NCI-H345 treated with DMSO at 0.1 percent for 48 hours (cell line): ENCODE data around the gene LCK.

Source experiments
- DNase-seq: peaks from one replicate; lab custom pipeline; 2025; ENCODE audit not compliant: unreplicated experiment; lab: John Stamatoyannopoulos, UW

The LCK gene

DNA sequence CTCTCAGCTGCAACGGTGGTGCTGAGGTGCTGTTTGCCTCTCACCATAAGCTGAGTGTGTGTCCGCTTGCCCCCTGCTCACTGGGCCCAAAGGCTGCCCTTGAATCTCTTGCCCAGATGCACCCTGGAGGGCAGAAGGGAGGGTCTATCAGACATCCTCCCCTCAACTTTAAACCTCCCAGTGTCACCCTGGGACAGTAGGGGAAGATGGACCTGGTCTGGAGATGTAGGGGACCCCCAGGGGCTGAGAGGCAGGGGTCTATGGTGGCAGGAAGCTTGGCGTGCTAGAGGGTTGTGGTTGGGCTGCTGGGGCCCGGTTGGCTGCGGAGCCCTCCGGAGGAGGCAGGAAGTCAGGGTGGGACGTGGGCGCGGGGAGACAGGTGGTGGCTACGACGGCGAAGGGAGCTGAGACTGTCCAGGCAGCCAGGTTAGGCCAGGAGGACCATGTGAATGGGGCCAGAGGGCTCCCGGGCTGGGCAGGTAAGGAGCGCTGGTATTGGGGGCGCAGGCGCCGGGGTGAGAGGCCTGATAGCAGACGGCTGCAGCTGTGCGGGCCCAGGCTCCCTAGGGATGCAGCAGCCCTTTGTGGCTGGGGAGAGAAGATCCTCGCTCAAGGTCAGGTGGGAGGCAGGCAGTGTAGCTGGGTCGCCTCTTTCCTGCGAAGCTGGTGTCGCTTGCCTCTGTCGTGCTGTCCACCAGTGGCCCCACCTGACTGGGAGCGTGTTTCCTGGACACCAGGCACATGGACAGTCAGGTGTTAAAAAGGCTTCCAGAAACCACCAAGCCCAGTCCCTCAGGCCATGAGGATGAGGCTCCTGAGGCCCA lies at the start of gene LCK:
Gene LCK, plus strand, starts transcription at position 373 of the 824 bp plus-strand sequence. CDS start 23,065 bp downstream, outside the sequence.
- no peak for DNase-seq

DNA sequence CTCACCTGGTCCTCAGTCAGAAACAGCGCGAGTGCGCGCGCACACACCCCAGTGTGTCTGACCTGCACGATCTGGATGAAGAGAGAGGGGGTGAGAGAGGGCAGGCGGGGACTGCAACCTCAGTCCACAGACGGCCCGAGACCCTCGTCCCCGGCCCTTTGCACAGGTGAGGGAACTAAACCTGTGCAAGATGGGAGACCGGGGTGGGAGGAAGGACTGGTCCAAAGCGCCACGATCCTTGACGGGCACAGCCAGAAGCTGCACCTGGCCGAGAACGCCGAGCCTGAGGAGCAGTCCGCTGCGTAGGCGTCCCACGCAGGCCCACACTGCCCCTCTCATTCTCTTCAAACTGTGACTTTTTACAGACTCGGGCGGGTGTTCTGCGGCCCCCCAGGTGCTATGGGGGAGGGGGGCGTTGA lies 46.1 kb upstream of the LCK start:
- DNase-seq = no peak

DNA sequence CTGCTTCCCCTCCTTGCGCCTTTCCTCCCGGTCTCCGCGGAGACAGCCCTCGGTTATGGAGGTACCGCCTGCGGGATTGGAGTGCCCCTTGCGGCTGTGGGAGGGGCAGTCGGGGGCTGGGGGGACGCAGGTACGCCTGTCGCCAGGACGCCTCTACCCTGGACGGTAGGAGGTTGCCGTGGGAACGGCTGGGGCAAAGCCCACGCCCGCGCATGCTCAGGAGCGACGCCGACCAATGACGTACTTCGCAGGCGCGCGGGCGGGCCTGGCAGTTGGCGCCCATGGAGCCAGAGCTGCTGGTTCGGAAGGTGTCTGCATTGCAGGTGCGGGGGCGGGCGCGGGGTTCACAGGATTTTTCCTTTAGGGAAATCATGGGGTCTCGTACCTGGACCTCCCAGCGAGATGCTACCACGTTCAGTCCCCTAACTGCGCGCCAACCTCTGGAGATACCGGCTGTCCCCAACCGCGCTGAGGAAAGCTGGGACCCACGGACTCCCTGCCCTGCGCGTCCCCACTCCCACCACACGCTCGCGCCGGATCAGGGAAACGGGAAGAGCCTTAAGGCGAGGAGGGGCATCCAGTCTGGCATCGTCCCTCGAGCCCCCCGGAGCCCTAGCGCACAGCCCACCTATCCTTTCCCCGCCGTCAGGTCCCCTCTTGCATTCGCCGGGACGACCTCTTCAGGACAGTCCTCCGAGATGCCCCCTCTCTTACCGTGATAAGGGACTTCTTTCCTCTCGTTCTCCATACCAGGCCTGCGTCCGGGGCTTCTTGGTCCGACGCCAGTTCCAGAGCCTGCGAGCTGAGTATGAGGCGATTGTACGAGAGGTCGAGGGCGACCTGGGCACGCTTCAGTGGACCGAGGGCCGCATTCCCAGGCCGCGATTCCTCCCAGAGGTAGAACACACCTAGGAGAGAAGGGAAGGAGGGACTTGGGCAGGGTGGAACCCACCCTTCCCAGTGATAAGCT lies 45.4 kb upstream of the LCK start, which contains the start of gene IQCC:
Gene IQCC, plus strand, starts transcription at position 271 of the 970 bp plus-strand sequence. Its CDS starts 11 bp downstream, at position 282.
- DNase-seq = peak; percentile 84

DNA sequence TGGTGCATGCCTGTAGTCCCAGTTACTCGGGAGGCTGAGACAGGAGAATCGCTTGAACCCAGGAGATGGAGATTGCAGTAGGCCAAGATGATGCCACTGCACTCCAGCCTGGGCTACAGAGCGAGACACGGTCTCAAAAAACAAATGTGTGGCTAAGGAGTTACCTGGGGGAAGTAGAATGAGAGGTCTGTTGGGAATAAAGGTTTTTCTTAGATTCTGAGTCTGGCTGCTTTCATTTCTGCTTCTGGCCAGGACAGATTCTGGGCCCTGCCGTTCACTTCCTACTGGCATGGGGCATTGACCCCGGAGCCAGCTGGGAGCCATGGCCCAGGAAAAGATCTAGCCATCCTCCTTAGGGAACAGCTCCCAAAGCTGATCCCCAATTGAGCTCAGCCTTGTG lies 42.6 kb upstream of the LCK start:
- no peak for DNase-seq

DNA sequence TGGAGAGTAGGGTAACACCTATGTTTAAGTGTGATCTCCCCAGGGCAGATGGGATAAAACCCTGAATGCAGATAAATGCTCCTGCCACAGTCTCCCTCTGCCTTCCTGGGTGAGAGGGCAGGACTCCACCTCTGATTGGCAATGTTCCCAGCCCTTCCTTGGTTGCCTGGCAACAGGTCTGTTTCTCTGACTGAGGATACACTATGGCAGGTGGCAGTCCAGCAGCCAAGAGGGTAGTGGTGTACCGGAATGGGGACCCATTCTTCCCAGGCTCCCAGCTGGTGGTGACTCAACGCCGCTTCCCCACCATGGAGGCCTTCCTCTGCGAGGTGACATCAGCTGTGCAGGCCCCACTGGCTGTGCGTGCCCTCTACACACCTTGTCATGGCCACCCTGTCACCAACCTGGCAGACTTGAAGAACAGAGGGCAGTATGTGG lies 42.2 kb upstream of the LCK start, which contains the start of gene DCDC2B:
Gene DCDC2B, plus strand, starts transcription at position 199 of the 438 bp plus-strand sequence. Its CDS starts 5 bp downstream, at position 204.
- peak; percentile 66 for DNase-seq

DNA sequence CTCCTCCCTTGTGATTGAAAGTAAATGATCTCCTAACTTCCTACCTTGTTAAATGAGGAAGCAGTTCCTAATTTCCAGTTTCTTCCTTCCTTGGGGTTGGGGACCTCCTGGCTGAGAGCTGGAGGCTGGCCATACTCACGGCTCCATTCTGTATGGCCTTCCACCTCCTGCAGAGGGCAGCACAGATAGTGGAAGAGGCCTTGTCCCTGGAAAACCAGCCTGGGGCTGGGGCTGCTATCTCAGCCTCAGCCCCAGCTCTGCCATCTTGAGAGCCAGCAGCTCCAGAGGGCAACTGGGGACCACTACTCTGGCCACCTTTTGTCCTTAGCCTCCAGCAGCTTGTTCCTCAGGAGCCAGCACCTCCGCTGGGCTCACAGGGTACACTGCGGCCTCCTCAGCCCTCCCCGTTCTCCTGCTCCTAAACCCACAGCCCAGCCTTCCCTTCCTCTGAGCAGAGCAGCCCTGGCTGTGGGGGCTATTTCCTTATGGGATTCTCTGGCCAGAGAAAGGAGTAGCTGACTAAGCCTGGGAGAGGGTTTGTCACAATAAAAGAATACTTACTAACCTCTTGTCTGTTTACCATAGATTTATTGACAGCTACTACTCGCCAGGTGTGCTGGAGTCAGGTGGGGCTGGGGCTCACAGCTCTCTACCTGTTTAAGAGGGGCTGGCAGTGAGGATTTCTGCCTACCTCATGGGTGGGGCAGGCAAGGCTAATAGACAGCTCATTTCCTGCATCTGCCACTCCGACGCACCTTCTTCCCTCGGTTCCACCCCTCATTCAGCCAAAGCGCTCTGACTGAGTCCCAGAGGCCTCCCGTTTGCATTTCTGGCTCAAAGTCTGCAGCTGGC lies 35.2 kb upstream of the LCK start:
- peak; percentile 18 for DNase-seq

DNA sequence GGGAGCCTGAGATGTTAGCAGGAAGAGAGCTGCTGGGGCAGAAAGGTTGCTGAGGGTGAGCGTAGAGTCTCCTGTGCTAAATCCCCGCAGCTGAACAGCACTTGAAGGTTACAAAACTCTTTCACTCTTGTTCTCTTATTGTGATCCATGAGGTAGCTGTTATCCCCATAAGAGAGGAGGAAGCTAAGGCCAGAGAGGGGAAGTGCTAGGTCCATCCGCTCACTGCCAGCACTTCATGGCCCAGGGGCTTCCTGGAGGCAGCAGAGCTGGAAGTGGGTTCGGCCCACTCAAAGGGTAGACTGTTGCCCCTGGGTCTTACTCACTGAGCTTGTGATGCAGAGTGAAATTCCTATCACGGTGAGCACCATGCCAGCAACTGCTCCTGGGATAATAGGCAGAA lies 34.5 kb upstream of the LCK start:
- DNase-seq = no peak

DNA sequence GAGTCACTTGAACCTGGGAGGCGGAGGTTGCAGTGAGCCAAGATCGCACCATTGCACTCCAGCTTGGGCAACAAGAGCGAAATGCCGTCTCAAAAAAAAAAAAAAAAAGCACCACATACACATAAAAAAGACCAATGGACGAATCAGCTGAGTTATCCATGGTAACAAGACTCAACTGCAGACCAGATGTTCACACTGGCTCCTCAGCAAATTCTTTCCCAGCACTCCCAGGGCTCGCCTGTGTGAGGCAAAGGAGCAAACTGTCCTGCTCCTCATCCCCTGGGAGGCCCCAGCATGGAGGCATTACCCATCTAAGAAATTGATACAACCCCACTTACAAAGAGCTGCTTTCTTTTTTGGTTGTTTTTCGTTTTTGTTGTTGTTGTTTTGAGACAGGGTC lies 32.0 kb upstream of the LCK start:
- no peak for DNase-seq

DNA sequence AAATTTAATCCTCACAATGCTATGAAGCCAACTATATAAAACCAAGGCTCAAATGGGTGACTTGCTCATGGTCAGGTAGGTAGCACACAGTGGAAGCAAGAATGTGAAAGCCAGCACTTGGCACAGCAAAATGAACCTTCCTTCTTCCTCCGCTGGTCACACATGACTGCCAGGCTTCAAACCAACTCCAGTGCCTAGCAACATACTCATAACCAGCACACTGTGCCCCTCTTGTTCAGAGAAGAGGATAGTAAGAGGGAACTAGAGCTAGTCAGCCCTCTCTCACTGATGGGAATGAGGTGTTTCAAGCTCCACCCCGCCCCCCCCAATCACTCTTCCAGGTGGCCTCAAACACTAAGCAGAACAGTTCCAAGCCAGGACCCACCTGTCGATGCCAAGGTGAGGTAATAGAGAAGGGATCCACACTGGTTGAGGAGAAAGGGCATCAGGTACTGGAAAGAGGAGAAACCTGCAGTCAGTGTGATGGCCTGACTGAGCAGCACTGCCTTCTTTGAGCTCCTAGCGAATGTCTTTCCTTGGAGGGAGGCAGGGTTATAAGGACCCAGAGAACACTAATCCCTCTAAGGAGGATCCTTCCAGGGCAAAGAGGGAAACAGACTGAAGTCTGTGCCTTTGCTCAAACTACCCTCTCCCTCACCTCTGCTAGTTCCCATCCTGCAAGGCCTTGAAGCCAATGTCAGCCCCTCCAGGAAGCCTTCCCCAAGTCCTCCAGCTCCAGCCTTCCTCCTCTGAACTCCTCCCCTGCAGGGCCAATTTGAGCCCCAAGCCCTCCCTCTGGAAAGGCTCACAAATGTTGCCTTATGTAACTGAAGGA lies 30.1 kb upstream of the LCK start:
- no peak for DNase-seq

DNA sequence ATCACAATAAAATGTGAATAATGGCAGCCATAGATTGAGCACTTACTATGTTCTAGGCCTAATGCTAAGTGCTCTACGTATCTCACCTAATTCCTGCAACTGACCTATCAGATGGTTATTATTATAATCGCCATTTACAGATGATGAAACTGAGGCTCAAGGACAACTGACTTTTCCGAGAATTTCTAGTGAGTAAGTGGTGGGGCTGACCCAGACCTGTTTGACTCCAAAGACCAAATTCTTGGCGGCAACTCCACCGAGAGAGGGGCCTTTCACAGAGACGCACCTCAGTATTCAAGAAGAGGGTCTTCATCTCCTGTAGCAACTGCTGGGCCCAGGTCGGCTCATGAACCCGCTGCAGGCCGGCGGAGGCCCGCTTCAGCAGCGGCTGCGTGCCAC lies 29.5 kb upstream of the LCK start:
- DNase-seq = no peak

DNA sequence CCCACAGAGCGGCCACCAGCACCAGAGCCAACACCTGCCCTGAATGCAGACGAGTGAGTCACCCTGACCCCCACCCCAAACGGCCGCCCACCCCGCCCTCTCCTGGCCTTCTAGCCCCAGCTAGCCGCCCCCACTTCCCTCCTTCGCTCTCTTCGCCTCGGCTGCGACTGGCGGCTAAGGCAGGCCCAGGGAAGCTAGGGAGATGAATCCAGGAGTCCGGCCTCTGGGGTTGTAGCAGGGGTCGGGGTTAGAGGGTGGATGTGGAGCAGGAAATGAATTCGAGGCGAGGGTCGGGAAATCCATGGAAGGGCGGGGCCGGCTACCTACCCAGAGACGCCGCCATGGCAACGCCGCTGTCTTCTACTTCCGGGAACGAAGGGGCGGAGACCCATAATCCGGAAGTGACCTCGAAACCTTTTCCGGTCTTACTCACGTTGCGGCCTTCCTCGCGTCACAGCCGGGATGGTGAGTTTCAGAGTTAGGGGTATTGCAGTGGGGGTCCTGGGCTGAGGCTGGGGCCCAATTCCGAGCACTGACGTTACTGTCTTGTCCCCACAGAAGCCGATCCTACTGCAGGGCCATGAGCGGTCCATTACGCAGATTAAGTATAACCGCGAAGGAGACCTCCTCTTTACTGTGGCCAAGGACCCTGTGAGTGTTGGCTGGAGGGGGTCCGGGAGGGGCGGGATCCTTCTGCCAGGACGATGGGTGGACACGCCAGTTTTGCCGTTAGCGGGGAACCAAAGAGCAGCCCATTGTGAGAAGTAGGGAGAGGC lies 28.9 kb upstream of the LCK start, which contains the start of the genes EIF3I and TMEM234:
Gene EIF3I, plus strand, starts transcription at position 428 of the 776 bp plus-strand sequence. Its CDS starts 35 bp downstream, at position 463.
Gene TMEM234, minus strand, starts transcription at position 374 of the 776 bp plus-strand sequence. Its CDS starts 31 bp downstream, at position 343.
- DNase-seq = peak; percentile 96

DNA sequence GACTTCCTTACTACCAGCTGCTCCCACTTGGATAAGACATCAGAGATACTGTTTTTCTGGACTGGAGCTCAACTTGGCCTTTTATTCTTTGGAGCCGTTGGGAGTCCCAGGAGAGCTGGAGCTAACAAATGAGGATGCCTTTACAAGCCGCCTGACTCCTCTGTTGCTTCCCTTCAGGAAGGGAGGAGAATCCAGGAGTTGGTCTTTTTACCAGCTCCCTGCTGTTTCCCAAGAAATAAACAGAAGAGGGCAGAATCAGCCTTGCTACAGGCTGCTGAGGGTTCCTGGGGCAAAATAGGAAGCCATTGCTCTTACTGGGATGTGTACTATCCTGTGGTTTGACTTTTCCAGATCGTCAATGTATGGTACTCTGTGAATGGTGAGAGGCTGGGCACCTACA lies 27.4 kb upstream of the LCK start:
- no peak for DNase-seq

DNA sequence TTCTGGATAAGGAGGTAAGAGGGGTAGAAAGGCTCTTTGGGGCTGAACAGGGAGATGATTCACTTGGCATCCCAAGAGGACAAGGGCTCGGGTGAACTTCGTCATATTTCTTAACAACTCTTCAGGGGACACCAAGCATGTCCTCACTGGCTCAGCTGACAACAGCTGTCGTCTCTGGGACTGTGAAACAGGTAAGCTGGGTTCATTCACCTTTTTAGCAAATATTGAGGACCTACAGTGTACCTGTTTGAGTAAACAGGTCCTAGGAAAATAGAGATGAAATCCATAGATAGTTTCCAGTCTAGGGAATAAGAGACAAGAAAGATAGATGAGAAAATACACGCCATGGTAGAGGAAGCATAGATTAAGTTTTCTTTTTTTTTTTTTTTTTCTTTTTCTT lies 26.8 kb upstream of the LCK start:
- no peak for DNase-seq

DNA sequence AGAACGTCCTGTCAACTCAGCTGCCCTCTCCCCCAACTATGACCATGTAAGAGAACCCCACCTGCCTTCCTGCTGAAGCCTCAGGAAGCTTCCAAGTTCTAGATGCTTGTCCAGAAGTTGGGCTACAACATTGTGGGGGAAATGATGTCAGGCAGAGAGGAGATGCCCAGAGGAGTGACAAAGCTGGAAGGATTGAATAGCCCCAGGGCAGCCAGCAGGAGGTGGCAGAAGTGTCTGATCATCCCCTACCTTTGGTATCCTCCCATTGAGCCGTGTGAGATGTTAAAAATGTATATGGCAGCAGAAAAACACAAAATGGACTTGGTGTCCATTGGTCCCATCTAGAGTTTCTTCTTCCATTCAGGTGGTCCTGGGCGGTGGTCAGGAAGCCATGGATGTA lies 22.3 kb upstream of the LCK start:
- no peak for DNase-seq

DNA sequence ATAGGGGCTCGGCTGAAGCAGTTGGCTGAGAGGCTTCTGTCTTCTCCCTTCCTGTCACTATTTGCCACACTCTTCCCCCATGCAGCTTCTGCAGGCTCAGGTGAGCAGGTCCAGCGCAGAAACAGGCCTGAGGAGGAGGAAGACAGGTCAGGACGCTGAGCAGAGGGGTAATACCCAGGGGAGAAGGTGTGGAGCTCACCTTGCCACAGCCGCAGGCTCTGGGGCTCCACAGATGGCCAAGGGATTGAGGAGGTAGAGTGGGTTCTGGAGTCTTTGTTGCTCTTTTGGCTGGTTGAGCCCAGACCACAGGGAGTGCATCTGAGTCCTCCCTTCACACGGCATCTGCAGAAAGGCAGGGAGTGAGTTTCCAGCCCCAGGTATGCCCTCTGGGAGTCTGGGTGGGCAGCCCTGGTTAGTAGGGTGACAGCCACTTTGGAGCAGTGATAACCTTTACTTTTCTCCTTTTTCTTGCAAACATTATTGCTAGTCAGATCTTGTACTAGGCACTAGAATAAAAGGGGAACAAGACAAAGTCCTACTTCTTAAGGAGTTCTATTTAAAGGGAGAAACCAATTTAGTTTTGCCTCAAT lies 19.1 kb upstream of the LCK start:
- no peak for DNase-seq

DNA sequence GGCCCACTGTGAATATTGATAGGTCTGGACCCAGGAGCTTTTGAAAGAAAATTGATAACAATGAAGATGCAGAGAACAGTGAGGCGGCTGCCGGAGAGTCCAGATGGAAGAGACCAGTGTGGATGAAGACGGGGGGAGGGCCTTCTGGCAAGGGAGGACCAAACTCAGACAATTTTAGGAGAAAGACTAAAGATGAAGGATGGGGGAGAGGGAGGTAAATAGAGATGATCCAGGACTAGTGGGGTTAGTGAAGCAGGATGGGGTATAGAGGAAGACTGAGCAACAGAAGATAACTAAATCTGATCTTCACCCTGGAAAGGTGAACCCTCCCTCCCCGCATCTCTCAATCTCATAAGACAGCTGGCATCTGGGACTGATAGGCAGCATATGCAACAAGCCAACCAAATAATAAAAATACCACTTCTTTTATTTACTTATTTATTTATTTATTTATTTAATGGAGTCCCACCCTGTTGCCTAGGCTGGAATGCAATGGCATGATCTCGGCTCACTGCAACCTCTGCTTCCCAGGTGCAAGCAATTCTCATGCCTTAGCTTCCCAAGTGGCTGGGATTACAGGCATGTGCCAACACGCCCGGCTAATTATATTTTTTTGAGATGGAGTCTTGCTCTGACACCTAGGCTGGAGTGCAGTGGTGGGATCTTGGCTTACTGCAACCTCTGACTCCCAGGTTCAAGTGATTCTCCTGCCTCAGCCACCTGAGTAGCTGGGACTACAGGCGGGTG lies 18.3 kb upstream of the LCK start:
- no peak for DNase-seq

DNA sequence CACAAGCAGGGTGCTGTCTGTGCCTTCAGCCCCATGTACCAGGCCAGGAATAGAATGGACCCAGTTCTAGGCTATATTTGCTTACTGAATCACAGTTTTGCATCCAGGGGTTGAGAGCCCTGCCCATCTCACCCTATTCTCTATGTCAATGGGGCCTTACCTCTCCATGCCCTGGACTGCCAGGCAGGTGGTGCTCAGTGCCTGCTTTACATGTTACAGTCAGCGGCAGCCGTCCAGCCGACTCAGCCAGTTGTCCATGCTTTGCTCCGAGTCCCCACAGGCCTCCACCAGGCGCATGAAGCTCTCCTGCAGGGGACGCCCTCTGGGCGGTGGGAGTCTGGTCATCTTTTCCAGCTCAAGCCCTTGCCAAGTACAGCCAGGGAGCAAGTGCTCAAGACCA lies 16.3 kb upstream of the LCK start:
- no peak for DNase-seq

DNA sequence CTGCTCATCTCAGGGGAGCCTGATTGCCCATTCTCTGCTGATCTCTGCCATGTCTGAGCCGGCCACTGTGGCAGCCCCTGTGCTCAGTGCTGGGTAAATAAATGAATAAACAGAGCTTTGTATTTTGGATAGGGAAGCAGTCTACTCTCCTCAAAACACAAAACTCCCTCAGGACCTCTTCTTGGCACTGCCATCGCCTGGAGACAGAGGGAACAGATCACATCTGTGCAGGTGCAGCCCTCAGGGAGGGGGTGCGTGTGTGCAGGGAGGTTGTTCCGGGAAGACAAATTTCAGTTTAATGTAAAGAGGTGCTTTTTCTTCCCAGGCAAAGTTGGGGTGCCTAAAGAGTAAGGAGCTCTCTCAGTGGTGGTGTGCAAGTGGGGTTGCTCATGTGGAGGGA lies 11.7 kb upstream of the LCK start:
- peak; percentile 67 for DNase-seq
